CD4-positive, alpha-beta T cell treated with Interleukin-4 for 4 hours (primary cell): ENCODE data around the gene PARP16.

ENCODE experiments used
- DNase-seq: peaks from one replicate; pipeline ENCODE4 v3.0.0-alpha.2; 2020

PARP16 gene, protein sequence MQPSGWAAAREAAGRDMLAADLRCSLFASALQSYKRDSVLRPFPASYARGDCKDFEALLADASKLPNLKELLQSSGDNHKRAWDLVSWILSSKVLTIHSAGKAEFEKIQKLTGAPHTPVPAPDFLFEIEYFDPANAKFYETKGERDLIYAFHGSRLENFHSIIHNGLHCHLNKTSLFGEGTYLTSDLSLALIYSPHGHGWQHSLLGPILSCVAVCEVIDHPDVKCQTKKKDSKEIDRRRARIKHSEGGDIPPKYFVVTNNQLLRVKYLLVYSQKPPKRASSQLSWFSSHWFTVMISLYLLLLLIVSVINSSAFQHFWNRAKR

GRCh38 chr15:65286704-65287519 is at the start of gene PARP16:
PARP16 (minus strand) TSS chr15:65286883; CDS start chr15:65286426, 457 bp downstream.
- peak; percentile 92 for DNase-seq

GRCh38 chr15:65335278-65336055 is 48.8 kb upstream of the PARP16 start:
- no peak for DNase-seq

- DNase-seq, result no peak
Observed at GRCh38 chr15:65334586-65335231, 48.0 kb upstream of the PARP16 start.

DNA sequence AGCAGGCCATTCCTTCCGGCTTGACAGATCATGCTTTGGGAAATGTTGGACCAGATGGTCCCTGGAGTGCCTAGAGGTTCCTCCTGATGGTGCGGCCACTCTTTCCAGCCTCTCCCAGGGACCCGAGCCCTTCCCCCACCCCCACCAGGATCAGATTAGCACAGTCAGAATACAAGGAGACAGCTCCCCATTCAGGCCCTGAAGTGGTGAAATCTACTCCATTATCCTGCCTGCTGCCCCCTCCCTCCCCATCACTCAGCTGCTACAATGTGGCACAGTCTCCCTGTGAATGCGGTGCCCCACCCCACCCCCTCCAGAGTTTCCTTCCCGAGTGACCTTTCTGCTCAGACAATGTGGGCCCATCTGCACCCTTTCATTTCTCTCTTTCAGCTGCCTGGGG is 47.2 kb upstream of the PARP16 start:
- no peak for DNase-seq

DNA sequence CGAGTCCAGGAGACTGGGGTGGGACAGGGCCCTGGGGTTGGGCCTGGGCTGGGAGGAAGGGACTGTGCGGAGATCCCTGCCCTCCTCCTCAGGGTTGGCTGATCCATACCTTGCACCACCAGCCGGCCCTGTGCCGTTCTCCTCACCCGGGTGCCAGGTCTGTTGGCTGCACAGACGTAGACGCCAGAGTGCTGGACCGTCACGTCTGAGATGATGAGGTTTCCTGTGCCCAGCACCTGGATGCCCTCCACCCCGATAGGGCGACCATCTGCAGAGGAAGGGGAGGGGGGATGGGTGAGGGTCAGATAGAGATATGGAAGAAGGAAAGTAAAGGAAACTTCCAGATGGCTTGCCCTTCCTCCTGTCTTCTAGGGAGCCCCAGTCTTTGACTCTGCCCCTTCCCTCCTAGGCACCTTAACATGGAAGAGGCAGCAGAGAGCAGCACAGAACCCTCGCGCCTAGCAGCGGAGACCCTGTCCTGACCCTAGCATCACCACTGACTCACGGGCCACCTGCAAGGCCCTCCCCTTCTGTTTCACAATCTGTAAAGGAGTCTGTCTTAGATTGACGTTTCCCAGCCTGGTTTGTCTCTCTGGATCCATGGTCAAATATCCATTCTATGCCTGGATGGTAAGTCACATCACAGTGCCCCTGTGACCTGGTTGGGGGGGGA is 46.6 kb upstream of the PARP16 start:
- DNase-seq, result no peak

DNA sequence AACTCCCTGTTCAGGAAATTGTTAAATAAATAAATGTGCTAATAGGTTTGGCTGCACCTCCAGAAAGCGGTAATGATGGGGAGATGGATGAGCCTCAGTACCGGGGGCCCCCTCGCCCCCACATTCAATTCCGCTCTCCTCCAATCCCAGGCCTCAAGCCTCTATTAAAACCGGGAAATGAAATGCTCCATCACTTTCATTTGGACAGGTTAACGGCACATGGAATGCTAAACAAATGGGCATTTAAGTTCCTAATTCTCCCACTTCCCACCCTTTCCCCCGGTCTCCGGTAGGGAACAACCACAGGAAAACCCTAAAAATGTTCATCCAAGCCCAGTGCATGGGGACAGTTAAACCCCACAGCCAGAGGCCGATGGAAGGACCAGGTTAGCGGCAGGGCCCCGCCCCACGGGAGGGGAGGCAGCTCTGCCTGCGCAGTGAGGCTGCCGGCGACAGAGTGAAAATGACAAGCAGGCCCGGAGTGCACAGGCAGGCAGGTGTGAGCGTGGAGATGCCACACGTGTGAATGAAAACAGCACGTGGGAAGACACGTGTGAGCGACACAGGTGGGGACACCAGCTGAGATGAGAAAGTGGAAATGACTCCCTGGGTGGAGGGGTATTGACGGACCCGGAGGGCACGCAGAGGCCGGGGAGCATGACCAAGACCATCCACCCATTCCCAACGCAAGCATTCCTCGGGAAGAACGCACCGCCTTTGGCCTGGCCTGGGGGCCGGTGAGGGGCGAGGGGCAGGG is 45.9 kb upstream of the PARP16 start:
- no peak for DNase-seq

DNA sequence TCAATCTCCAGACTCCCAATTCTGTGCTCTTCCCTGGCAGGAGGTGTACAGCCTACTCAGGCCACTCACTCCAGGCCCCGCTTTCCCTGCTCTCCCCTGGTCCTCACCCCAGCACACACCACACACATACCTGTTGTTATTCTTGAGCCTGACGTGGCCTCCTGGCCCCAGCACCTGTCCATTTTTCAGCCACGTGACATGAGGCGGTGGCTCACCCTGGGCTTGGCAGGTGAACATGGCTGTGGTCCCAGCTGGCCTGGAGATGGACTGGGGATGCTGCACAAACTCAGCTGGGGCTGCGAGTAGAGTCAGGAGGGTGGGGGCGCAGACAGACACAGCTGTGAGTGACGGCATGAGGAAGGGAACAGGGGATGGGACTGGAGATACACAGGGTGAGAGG is 45.1 kb upstream of the PARP16 start:
- DNase-seq, result no peak

DNA sequence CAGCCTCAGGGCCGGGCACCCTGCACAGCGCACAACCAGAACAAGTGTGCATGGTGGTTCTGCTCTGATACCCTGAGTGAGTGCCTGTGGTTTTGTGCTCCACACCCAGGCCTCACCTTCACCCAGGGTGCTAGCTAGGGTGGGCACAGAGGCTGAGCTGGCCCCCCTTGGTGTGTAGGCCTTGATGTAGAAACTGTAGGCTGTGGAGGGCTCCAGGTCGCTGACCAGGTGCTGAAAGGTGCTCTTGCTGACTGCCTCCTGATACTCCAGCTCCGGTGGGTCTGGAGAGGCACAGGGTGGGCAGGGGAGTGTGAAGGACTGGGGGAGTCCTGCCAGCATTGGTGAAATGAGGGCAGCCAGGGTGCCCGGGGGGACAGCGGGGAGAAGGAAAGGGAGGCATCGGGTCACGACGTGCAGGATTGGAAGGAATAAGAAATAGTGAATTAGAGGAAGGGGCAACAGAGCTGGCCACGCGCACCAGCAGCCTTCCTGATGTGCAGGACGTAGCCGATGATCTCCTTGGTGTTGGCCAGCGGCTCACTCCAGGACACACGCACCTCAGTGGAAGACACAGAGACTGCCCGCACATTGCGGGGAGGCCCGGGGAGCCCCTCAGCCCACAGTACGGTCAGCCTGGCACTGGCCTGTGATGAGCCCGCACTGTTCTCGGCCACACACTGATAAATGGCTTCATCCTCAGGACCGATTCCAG is 44.4 kb upstream of the PARP16 start:
- no peak for DNase-seq

DNA sequence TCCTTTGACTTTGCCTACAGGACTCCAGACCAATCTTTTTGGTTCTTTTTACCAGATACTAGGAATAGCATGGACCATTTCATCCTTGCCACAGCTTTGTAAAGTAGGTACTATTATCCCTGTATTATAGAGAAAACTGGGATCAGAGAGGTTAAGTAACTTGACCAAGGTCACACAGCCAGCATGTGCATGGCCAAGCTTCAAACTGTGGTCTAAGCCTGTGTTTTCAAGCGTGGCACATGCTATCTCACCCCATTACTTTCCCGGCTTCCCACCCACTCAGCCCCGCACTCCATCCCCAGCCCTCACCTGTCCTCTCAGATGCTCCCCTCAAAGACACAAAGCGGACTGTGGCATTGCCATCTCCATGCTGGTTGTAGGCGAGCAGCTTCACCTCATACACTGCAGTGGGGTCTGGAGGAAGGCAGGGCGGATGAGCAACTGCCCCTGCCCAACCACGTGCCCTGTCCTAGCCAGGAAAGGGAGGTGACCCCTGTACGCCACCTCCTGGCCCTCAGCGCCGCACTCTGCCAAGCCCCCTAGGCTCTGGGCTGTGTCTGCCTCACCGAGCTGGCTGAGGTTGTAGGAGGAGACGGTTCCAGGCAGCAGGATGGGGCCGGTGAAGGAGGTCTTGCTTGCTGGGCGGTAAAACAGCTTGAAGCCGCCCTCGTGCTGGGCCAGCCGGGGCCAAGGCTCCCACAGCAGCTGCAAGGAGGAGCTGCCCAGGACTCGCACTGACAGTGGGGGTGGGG is 43.5 kb upstream of the PARP16 start:
- DNase-seq, result no peak

- no peak for DNase-seq
Observed at GRCh38 chr15:65329288-65329983, 42.8 kb upstream of the PARP16 start.

- DNase-seq, result no peak
Observed at GRCh38 chr15:65328506-65329287, 42.0 kb upstream of the PARP16 start.

DNA sequence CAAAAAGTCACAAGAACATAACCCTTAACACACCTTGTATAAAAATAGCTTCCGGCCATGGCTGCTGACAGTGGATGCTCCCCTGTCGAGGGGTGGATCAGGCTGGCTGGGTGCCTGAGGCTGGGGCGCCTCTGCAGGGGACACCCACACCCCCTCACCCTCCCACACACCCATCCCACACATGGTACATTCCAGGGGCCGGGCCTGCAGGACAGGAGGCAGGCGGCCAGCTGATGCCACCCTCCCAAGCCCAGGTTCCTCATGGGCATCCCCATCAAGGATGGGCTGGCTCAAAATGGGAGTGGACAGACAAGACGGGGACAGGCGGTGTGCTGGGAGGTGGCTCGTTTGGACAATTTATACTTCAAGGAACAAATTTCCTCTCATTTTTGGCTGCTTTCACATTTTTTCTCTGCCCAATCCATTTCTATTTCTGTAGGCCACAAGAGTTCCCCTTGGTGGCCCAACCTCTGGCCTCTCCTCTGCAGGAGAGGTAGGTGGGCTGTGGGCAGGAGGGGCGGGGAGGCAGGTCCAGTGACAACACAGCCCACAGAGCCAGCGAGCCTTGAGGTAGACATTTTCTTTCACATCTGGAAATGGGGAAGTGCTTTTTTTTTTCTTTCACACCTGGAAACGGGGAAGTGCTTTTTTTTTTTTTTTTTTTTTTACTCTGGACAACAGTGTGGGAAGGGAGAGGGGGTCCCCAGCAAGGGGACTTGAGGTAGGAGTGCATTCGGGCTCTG is 41.1 kb upstream of the PARP16 start:
- DNase-seq, result no peak

DNA sequence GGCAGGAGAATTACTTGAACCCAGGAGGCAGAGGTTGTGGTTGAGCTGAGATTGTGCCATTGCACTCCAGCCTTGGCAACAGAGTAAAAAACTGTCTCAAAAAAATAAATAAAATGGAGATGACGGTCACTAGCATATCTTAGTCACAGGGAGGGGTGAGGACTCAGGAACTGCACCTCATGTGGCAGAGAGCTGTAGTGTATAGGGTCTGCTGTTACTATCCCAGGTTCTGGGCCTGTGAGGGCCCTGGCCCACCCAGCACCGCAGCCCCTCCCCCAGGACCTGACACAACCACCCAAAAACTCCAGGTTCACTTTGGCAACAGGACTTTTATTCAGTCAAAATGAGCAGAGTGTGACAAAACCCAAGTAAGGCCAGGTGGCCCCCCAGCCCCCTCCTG is 40.1 kb upstream of the PARP16 start:
- no peak for DNase-seq

- DNase-seq, result no peak
Observed at GRCh38 chr15:65326117-65326526, 39.4 kb upstream of the PARP16 start.

DNA sequence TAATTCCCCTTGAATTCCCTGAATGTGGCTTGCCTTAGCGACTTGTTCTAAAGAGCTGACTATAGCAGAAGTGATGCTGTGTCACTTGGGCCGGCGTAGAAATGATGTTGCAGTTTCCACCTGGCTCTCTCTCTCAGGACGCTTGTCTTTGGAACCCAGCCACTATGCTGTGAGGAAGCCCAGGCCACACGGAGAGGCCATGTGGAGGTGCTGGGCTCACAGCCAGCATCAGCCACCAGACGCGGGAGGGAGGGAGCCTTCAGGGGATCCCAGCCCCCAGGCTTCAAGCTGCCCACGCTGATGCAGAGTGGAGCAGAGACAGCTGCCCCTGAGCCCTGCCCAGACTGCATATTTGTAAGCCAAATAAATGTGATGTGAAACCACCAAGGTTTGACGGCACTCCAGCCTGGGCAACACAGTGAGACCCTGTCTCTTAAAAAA is 36.4 kb upstream of the PARP16 start:
- no peak for DNase-seq

DNA sequence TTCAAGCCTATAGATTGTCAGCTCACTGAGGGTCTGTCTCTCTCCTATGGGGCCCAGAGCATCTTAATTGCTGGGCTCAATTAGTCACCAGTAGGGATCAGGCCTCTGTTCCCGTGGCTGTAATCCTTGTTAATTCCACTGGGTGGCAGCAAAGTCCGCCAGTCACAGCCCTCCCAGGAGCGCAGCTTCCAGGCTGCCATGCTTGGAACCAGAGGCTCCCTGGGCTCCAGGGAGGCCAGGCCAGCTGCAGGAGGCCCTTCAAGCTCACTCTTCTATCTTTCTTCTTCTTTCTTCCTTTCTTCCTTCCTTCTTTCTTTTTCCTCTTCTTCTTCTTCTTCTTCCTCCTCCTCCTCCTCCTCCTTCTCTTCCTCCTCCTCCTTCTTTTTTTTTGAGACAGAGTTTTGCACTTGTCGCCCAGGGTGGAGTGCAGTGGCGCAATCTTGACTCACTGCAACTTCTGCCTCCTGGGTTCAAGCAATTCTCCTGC is 32.2 kb upstream of the PARP16 start:
- DNase-seq, result peak; percentile 82

- no peak for DNase-seq
Observed at GRCh38 chr15:65312400-65312916, 25.8 kb upstream of the PARP16 start.
